BLaER1 (cell line): ENCODE measurements around the gene PCSK2.

ENCODE experiments used
- H3K27ac ChIP-seq: shearing (Covaris generic); formaldehyde crosslinking; 2 replicates; pipeline ENCODE4 v1.8.1; 2022
- H3K27me3 ChIP-seq: shearing (Covaris generic); formaldehyde crosslinking; 2 replicates; pipeline ENCODE4 v1.8.1; 2022
- H3K36me3 ChIP-seq: shearing (Covaris generic); formaldehyde crosslinking; 2 replicates; pipeline ENCODE4 v1.8.1; 2022
- H3K4me1 ChIP-seq: shearing (Covaris generic); formaldehyde crosslinking; 2 replicates; pipeline ENCODE4 v1.8.1; 2022
- H3K4me2 ChIP-seq: shearing (Covaris generic); formaldehyde crosslinking; 2 replicates; pipeline ENCODE4 v1.8.1; 2022
- H3K4me3 ChIP-seq: shearing (Covaris generic); formaldehyde crosslinking; 2 replicates; pipeline ENCODE4 v1.8.1; 2022
- H3K9ac ChIP-seq: shearing (Covaris generic); formaldehyde crosslinking; 2 replicates; pipeline ENCODE4 v1.8.1; 2022
- H3K9me3 ChIP-seq: shearing (Covaris generic); formaldehyde crosslinking; 2 replicates; pipeline ENCODE4 v1.8.1; 2022
- H4K20me1 ChIP-seq: shearing (Covaris generic); formaldehyde crosslinking; 2 replicates; pipeline ENCODE4 v1.8.1; 2022
- Cebpa-rat ChIP-seq: shearing (Covaris generic); IDR thresholded peaks from 2 replicates; pipeline ENCODE4 v1.8.1; 2022

PCSK2 gene

GRCh38 chr20:17390655-17391054 is 163.8 kb downstream of the PCSK2 start:
- Histone ChIP-seq H3K9me3 (no peaks in the 10 kb centered on the region), H4K20me1 (no peaks in the 10 kb centered on the region), H3K9ac (no peak overlapping the region), H3K4me2 (no peak overlapping the region), H3K36me3 (no peaks in the 10 kb centered on the region), H3K4me3 (no peak overlapping the region), H3K4me1 (no peaks in the 10 kb centered on the region), H3K27me3 (no peaks in the 10 kb centered on the region), H3K27ac (no peak overlapping the region)
- no peak for TF ChIP-seq Cebpa-rat

DNA sequence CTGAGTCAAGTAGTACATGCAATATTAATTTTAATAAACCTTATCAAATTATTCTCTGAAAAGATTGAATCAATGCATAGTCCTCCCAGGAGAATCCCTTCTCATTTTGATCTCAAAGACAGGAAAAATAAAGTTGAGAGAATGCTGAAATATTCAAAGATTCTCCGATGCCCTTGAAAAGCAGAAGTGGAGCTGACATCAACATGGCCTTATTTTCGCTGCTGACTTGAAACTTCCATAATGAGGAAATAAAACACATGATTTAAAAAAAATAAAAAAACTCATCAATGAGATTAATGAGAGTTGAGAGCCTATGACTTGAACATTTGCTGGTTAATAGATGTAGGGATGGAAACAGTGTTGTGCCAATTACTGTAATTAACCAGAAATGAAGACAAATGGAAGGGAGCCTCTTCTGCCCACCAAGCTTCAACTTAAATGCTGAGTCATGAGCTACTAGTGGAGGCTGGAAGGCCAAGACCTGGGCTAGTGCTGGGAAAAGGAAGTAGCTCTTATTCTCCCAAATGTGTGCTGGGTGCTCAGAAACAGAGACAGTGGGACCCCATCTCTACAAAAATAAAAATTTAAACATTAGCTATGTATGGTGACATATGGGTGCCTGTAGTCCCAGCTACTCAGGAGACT is 164.4 kb downstream of the PCSK2 start:
- H4K20me1 ChIP-seq = no peaks in the 10 kb centered on the region
- no peaks in the 10 kb centered on the region for H3K4me1 ChIP-seq
- H3K9me3 ChIP-seq = no peaks in the 10 kb centered on the region
- no peak overlapping the region for H3K4me3 ChIP-seq
- no peaks in the 10 kb centered on the region for H3K36me3 ChIP-seq
- no peak for TF ChIP-seq Cebpa-rat
- H3K4me2 ChIP-seq = no peak overlapping the region
- H3K27me3 ChIP-seq = no peaks in the 10 kb centered on the region
- no peak overlapping the region for H3K27ac ChIP-seq
- no peak overlapping the region for H3K9ac ChIP-seq

DNA sequence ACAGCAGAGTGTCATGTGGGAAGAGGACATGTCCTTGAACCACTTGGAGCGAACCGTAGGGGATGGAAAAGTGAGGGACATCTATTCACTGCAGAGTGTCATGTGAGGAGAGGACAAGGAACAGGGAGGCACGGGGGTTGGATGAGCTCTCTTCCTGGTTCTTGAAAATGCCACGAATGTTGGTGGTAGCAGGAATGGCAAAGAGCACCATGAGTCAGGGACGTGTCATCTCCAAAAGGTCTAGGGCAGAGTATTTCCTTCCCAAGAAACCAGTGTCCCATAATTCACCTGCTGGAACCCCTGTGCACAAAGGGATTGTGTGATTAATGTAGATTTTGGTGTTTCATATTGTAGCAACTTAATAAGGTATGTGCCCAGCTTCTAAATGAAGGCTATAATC is 167.6 kb downstream of the PCSK2 start:
- no peak for TF ChIP-seq Cebpa-rat
- no peaks in the 10 kb centered on the region for H3K9me3 ChIP-seq
- no peaks in the 10 kb centered on the region for H3K4me1 ChIP-seq
- H3K27me3 ChIP-seq = no peaks in the 10 kb centered on the region
- H3K4me3 ChIP-seq = no peak overlapping the region
- no peak overlapping the region for H3K9ac ChIP-seq
- H3K4me2 ChIP-seq = no peak overlapping the region
- H3K27ac ChIP-seq = no peak overlapping the region
- H3K36me3 ChIP-seq = no peaks in the 10 kb centered on the region
- no peaks in the 10 kb centered on the region for H4K20me1 ChIP-seq

DNA sequence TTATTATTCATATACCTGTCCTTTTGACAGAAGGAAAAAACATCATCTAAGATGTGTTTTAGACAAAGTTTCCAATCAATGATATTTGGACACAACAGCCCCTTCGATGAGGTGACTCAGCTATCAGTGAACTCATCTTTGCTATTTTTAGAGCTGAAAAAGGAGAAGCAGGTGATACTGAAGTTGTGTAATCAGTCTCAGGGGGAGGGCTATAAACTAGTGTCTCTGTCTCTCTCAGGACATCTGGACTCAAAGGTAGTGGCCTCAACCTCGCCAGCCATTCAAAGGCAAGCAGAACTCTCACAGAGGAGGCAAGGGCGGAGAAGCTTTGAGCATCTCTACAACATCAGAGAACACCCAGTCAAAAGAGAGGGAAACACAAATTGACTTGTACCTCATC is 168.9 kb downstream of the PCSK2 start:
- TF ChIP-seq Cebpa-rat = no peak
- Histone ChIP-seq H3K9ac (no peak overlapping the region), H3K4me2 (no peak overlapping the region), H3K4me1 (no peaks in the 10 kb centered on the region), H3K27me3 (no peaks in the 10 kb centered on the region), H4K20me1 (no peaks in the 10 kb centered on the region), H3K9me3 (no peaks in the 10 kb centered on the region), H3K36me3 (no peaks in the 10 kb centered on the region), H3K27ac (no peak overlapping the region), H3K4me3 (no peak overlapping the region)

DNA sequence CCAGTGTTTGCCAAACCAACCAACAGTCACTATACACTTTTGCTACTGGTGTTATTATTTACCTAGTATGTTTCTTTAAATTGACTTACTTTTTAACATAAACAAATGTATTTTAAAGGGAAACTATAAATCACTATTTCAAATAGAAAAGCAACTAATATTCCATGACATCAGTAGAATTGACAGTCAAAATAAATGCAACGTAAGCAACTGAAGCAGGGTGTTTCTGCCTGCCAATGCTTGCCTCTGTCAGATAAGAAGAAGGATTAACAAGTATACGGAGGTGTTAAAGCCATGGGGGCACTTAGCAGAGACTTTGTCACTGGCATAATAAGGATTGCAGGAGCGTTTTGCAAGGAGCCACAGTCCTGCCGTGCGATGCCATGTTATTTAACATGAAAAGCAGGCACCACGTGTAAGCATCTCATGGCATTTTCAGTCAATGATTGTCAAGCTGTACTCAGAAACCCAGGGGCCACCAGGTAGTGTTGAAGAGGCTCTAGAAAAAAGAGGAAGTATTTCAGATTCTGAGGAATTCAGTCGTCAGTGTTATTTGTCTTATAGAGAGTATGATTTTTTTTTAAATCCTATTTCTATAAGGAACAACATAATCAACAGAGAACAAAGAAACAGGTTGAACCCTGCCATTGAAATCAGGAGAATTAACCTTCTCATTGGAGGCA is 172.6 kb downstream of the PCSK2 start:
- H3K27ac ChIP-seq = no peak overlapping the region
- H3K27me3 ChIP-seq = no peaks in the 10 kb centered on the region
- no peaks in the 10 kb centered on the region for H3K9me3 ChIP-seq
- H3K4me3 ChIP-seq = no peak overlapping the region
- H3K4me2 ChIP-seq = no peak overlapping the region
- no peaks in the 10 kb centered on the region for H4K20me1 ChIP-seq
- no peaks in the 10 kb centered on the region for H3K4me1 ChIP-seq
- no peaks in the 10 kb centered on the region for H3K36me3 ChIP-seq
- no peak for TF ChIP-seq Cebpa-rat
- no peak overlapping the region for H3K9ac ChIP-seq

DNA sequence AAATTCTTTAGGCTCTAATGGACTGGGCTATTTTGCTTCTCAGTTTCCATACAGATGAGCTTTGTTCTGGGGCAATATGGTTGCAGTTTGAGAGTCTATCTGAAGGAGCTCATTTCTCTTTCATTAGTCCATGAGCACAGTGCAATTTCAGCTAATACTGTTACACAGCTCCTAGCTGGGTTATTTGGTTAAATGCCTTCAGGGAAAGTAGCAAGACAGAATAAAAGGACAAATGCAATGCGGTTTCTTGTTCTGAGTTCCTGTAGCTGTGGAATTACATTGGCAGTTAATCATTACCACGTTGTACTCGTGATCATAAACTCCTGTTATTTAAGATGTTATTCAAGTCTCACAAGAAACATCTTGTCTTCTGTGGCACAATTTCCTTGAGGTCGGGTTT is 176.6 kb downstream of the PCSK2 start:
- H3K9ac ChIP-seq = no peak overlapping the region
- no peak for TF ChIP-seq Cebpa-rat
- H3K4me1 ChIP-seq = no peaks in the 10 kb centered on the region
- no peak overlapping the region for H3K4me2 ChIP-seq
- H3K27me3 ChIP-seq = no peaks in the 10 kb centered on the region
- no peaks in the 10 kb centered on the region for H3K9me3 ChIP-seq
- no peak overlapping the region for H3K27ac ChIP-seq
- no peaks in the 10 kb centered on the region for H3K36me3 ChIP-seq
- H4K20me1 ChIP-seq = no peaks in the 10 kb centered on the region
- H3K4me3 ChIP-seq = no peak overlapping the region

GRCh38 chr20:17406051-17406590 is 179.3 kb downstream of the PCSK2 start:
- H3K4me3 ChIP-seq = no peak overlapping the region
- no peak overlapping the region for H3K9ac ChIP-seq
- no peaks in the 10 kb centered on the region for H3K36me3 ChIP-seq
- H3K27ac ChIP-seq = no peak overlapping the region
- no peaks in the 10 kb centered on the region for H3K4me1 ChIP-seq
- peaks cover 2% of the 10 kb centered on the region; the same call in 1 of the 2 replicates for H3K9me3 ChIP-seq
- H3K4me2 ChIP-seq = no peak overlapping the region
- no peak for TF ChIP-seq Cebpa-rat
- no peaks in the 10 kb centered on the region for H3K27me3 ChIP-seq
- H4K20me1 ChIP-seq = no peaks in the 10 kb centered on the region

DNA sequence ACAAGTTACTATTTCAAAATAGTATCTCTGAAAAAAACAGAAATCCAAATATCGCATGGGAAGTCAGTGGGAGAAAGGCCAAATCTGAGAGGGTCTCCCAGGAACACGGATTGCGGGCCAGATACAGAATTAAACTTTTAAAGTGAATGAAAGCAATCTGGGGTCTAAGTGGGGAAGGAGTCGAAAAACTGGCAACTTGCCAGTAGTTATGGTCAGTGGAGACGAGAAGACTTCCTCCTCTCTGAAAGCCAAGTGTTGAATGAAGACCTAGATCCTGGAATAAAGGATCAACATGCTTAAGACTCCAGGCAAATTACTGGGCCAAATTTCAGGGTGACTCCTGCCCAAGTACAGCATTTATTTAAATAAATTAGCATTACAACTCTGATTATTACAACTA is 180.7 kb downstream of the PCSK2 start:
- no peaks in the 10 kb centered on the region for H3K36me3 ChIP-seq
- no peaks in the 10 kb centered on the region for H4K20me1 ChIP-seq
- no peaks in the 10 kb centered on the region for H3K27me3 ChIP-seq
- TF ChIP-seq Cebpa-rat = no peak
- no peaks in the 10 kb centered on the region for H3K4me1 ChIP-seq
- no peak overlapping the region for H3K27ac ChIP-seq
- no peak overlapping the region for H3K9ac ChIP-seq
- H3K4me2 ChIP-seq = no peak overlapping the region
- no peak overlapping the region for H3K4me3 ChIP-seq
- peaks cover 5% of the 10 kb centered on the region; the same call in 1 of the 2 replicates for H3K9me3 ChIP-seq

DNA sequence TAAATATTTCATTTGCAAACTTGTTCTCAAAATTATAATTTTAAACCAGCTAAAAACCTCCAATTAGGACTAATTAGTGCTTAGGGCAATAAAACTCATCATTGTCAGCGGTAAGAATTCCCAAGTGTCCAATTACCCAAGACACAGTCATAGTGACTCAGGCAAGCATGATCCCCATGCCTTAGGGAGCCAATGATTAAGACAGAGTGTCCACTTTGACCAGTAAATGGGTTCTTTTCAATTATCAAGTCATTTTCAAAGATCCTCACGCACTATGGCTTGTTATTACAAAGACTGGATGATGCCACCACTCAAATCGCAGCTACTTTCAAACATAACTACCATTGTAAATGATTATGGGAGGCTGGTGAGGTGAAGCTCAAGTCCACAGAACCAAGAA is 190.4 kb downstream of the PCSK2 start:
- Histone ChIP-seq H3K4me2 (no peak overlapping the region), H3K9me3 (no peaks in the 10 kb centered on the region), H3K36me3 (no peaks in the 10 kb centered on the region), H3K4me3 (no peak overlapping the region), H4K20me1 (no peaks in the 10 kb centered on the region), H3K27ac (no peak overlapping the region), H3K4me1 (no peaks in the 10 kb centered on the region), H3K9ac (no peak overlapping the region), H3K27me3 (no peaks in the 10 kb centered on the region)
- TF ChIP-seq Cebpa-rat = no peak

- no peak for TF ChIP-seq Cebpa-rat
- Histone ChIP-seq H3K9ac (no peak overlapping the region), H3K27me3 (no peaks in the 10 kb centered on the region), H3K4me2 (no peak overlapping the region), H3K4me1 (no peaks in the 10 kb centered on the region), H3K27ac (no peak overlapping the region), H3K9me3 (no peaks in the 10 kb centered on the region), H4K20me1 (no peaks in the 10 kb centered on the region), H3K36me3 (no peaks in the 10 kb centered on the region), H3K4me3 (no peak overlapping the region)
Observed at GRCh38 chr20:17418737-17419136, 191.9 kb downstream of the PCSK2 start.
